GM21526 (cell line): ENCODE results near the gene STAT4.
"Not testable (repeated sequence)": the region's sequence is repeated elsewhere in the genome, so short reads cannot be mapped to it uniquely, and the experiment has no call there.

Source experiments
- ATAC-seq: cut with Tn5 transposase; IDR thresholded peaks from one replicate; pipeline ENCODE4 v1.9.1; 2021; ENCODE audit warnings: moderate library complexity; ENCODE audit not compliant: unreplicated experiment, low FRiP score

STAT4 gene

DNA sequence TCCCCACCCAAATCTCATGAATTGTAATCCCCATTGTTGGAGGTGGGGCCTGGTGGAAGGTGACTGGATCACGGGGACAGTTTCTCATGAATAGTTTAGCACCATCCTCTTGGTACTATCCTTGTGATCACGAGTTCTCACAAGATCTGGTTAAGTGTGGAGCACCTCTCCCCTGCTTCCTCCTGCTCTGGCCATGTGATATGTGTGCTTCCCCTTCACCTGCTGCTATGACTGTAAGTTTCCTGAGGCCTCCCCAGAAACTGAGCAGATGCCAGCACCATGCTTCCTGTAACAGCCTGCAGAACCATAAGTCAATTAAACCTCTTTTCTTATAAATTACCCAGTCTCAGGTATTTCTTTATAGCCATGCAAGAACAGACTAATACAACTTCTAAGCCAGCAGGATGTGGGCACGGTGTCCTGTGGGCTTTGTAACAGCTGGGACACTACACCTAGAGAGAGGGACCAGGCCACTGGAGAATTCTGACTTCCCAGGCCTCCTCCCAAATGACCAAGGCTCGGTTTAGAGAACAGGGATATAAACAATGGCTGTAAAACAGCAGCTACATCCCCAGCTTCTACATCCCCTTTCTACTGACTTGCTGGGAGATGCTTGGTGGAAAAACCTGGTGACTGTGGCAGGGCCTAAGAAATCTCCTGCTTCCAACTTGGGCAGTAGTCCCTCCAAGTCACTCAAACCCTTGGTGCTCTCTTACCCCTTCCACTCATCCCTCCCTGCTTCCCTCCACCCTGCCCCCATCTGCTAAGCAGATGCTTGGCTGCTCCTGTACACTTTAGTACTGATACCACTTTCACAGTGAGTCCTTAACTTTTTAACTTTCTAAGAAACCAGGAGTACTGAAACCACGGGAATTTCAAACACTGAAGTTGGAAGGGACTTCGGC is 147.1 kb downstream of the STAT4 start:
- ATAC-seq: no peak

DNA sequence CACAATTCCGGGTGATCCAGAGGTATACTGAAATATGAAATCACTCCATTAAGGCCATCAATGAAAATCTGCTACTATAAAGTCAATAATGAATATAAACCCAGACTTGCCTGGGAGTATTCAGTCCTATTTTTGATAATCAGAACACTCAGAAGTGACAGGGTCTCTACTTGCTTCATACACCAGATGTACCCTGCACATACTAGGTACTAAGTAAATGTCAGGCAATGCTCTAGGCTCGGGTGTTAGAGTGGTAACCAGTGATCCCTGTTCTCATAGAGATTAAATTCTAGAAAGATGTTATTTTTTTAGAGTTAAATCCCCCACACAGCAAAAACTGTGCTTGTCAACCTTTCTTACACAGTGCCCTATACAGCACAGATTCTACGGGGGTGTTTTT is 149.2 kb downstream of the STAT4 start:
- ATAC-seq: no peak

DNA sequence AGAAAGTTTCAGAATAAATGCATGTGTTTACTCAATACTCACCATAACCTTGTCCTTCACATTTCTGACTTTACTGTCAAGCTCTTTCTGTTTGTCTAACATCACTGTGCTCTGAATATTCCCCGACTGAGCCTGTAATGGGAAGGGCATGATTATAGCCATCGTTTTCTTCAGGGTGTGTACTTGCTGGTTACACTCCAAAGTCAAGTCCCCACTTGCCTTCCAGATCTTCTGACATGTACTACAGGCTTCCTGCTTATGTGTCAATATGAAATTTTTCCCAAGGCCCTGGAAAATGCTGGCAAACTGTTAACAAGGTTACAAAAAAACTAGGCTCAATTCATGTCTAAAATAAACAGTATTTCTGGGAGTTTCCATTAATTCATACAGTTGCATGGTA is 149.8 kb downstream of the STAT4 start:
- ATAC-seq: no peak

DNA sequence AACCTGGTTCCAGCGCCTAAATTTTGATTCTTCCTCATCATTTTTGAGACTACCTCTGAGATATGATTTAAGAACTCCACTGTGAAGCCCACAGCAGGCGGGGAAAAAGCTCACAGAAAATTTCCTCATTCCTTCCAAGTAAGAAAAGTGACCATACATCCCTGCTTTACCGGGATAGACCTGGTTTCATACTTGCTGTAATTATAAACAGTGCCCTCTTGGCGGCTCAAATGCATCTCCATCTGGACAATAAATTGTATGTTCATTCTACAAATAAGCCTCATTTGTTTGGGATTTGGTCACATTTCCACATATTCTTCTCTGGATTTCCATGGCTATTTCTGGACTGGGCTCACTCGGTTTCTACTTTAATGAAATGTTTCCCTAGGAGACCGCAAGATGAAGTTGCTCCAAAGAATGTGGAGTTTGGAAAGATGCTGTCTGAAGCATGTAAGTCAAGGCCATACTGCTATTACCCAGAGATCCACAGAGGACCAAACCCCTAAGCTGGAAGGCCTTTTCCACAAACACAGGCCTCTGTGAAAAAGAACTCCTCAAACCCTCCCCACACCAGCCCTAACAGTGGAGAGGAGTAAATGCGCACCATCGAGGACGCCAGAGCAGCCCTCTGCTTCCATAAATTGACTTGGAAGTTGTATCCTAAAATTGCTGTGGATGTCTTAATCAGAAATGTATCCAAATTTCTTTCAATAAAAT is 150.7 kb downstream of the STAT4 start:
- ATAC-seq: no peak

DNA sequence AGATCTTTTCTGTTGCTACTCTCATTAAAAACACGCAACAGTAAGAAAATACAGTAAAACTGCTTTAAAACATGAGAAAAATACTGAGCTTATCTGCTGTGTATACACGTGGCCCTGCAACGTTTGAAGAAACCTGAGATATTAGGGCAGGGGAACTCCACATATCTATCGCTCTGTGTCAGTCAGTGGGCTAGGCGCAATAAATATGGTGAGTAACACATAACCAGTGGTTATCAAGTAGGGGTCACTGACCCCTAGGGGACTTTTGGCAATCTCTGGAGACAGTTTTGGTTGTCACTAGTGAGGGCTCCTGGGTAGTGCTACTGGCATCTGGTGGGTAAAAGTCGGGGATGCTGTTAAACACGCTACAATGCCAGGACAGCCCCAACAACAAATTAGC is 151.7 kb downstream of the STAT4 start:
- no peak for ATAC-seq

DNA sequence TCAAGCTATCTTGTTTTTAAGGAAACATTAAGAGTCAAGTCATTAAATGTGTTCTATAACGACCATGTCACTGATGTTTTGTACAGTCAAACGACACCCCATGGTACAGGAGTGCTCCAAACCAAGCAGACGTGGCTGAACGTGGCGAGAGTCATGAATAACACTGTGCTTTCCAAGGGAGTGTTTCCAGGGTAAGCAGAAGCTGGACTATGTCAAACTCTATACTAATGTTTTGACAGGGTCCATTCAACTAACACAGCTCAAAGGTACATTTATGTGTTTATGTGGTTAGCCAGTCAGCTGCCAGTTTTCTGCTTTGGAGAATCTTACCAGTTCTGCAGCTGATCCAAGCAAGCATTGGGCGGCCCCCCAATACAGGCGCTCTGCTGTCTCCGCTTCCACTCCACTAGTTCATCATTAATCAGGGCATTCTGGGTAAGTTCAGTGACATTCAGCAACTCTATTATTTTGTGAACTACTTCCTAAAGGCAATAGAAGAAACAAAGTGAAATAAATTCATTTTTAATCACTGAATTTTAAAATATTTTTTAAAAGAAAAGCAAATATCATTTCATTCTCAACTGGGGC is 153.2 kb downstream of the STAT4 start:
- no peak for ATAC-seq

DNA sequence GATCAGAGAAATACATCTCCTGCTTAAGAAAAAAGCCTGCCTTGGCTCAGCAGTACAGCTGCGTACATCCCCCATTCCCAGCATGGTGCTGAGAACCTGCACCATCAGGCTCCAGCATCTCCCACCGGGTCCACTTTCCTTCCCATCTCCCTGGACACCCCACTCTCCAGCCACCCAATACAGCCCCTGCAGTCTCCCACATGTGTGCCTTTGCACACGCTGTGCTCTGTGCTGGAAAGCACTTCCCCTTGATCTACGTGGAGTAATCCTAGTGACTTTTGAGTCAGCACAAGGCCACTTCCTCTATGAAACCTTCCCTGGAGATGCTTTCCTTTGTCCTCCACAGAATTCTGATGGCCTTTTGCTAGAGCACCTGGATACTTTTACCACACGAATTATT is 153.8 kb downstream of the STAT4 start:
- no peak for ATAC-seq

DNA sequence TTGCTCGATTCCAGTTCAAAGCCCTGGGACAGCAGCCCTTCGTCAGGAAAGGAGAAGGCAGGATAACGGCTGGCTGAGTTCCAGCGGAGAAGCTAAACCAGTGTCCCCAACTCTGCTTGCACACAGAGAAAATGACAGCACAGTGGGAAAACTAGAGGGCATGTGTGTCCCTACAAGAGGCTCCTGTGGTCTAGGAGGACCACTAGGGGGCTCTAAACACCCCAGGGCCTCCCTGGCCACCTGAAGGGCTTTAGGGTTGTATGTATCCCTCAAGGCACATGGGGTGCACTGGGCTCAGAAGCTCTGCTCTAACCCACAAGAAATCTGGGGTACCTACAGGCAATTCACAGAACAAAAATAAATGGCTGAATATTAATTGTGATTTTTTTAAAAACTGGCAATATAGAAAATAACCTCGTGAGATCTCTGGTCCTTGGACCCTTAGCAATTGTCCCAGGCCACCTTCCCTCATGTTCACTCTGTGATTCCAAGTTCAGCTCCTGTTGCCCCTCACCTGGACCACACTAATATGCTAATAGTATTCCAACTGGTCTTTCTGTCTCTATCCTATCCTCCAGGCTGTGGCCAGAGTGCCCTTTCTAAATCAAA is 154.4 kb downstream of the STAT4 start:
- ATAC-seq: no peak

DNA sequence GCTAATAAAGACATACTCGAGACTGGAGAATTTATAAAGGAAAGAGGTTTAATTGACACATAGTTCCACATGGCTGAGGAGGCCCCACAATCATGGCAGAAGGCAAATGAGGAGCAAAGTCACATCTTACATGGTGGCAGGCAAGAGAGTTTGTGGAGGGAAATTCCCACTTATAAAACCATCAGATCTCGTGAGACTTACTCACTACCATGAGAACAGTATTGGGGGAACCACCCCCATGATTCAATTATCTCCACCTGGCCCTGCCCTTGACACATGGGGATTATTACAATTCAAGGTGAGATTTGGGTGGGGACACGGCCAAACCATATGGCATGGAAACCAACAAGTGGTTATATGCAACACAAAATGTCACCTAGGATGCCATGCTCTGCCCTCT is 155.5 kb downstream of the STAT4 start:
- ATAC-seq: not testable (repeated sequence)

DNA sequence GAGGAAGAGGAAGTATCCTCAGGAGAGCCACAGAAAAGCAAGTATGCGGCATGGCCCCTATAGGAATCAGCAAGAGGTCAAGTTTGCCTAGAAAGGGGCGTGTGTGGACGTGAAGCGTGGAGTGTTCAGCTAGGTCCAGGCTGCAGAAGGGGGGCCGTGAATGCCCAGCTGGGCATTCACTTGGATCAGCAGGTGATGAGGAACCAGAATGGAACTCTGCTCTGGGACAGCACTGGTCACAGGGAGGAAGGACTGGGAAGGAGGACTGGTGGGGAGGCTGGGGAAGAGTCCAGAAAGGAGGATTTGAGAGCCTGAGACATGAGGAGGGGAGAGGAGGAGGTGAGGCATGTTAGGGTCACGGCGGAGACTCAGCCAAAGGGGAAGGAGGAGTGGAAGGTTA is 156.6 kb downstream of the STAT4 start:
- no peak for ATAC-seq

DNA sequence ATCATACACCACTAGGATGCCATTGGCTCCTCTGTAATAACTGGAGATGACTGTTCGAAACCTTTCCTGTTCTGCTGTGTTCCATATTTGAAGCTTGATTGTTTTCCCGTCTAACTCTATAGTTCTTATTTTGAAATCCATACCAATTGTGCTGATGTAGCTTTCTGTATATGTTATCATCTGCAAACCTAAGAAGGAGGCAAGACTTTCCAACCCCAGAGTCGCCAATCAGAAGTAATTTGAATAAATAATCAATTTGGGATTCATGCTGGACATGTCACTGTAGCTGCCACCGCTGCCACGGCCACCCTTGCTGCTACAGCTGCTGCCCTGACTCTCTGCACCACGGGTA is 157.5 kb downstream of the STAT4 start:
- no peak for ATAC-seq

DNA sequence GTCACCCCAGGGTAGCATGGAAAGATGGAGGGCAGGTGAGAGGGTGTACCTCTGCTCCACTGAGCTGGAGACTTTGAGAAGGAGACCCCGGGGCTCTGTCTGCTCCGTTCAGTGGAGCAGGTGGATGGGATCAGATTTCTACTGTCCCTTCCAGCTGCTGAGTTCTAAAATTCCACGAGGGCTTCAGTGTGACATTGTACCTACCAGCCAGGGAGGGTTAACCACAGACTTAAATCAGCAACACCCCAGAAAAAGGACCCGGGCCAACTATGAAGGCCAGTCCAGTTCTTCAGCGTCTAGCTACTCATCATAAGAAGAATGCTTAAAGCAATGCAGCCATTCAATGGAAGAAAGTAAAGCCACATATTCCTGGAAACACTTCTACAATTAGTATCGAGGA is 160.7 kb downstream of the STAT4 start:
- ATAC-seq: no peak

DNA sequence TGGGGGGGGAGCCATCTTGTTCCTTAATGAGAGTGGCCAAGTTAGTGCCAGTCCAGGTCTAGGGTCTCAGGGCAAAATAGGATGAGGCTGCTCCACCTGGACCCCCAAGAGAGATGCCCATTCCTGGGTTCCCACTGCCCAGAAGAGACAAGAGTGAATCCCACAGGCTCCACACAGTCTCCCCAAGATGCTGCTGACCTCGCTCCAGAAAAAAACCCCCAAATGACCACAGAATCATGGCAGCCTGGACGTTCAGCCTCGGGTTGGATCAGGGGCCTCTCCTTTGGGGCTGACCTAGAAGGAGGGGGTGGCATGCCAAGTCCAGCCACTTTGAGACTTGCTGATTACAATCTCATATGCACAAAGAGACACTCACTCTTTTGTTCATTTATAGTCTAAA is 161.9 kb downstream of the STAT4 start:
- no peak for ATAC-seq

DNA sequence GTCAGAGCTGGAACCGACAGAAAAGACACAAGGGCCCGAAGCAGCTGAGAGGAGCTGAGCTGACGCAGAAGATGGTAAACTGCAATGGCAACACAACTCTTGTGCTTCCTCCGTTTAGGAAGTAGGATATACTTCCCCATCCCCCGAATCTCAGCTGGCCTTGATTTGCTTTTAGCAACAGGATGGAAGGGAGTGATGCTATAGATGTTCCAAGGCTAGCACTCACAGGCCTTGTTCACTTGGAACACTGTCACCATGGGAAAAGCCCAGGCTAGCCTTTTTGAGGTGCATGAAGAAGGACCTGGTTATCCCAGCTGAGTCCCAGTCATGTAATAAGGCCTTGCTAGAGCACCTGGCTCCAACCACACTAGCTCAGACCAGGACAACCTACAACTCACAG is 162.9 kb downstream of the STAT4 start:
- no peak for ATAC-seq

DNA sequence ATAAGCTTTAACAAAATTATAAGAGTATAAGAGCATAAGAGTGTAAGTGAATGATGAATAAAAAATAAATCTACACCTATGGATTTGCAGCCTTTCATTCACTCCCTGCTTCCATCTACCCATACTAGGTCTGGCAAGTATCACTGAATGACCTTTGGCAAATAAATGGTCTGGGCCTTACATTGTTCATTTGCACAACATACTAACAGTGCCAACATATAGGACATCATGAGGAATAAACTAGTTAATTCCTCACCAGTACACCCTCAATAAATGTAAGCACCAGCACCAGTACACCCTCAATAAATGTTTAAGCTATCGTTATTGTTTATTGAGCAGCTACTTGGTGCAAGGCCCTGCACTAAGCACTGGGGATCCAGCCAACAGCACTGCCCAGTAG is 163.7 kb downstream of the STAT4 start:
- no peak for ATAC-seq

DNA sequence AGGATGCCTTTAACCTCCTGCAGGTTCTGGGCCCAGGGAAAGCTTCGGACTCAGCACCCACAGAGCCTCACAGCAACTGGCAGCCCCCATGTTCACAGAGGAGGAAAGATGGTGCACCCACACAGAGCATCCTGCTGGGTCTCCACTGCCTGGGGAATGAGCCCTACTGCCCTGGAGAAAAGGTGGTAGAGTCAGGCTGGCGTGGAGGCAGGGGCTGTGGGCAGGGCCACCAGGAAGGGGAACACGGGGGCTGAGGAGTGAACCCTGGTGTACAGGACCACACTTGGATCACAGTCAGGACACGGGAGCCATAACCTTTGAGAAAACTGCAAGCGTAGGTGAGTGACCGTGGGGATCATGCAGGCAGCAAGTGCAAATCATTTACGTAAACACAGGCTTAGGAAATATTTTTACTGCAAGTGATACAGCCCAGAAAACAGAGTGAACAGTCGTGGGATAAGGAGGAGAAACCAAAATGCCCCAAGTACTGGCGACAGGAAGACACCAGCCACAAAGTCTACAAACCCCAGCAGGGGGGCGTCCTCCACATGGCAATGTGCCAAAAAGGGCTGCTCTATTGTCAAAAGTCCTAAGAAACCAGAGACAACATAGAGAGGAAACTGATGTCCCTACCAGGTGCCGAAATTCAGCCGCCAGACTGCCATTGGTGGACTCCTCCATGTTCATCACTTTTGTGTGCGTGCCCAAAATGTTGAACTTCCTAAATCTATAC is 164.4 kb downstream of the STAT4 start:
- no peak for ATAC-seq

DNA sequence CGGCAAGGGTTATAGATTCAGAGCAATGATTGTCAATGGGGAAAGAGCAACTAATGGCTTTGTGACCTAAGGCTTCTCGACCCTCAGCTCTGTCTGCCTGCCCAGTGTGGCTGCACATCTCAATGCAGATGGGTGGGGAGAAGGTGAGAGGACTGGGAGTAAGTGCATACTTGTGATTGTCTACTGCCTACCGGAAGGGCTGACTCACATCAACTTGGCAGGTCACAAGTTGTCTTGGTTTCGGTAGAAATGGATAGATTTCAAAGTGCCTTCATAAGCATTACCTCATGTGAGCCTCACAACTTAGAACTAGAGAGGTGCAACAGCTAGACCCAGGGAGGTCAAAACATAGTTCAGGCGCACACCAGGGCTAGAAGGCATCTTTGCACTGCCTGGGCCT is 166.2 kb downstream of the STAT4 start:
- no peak for ATAC-seq

DNA sequence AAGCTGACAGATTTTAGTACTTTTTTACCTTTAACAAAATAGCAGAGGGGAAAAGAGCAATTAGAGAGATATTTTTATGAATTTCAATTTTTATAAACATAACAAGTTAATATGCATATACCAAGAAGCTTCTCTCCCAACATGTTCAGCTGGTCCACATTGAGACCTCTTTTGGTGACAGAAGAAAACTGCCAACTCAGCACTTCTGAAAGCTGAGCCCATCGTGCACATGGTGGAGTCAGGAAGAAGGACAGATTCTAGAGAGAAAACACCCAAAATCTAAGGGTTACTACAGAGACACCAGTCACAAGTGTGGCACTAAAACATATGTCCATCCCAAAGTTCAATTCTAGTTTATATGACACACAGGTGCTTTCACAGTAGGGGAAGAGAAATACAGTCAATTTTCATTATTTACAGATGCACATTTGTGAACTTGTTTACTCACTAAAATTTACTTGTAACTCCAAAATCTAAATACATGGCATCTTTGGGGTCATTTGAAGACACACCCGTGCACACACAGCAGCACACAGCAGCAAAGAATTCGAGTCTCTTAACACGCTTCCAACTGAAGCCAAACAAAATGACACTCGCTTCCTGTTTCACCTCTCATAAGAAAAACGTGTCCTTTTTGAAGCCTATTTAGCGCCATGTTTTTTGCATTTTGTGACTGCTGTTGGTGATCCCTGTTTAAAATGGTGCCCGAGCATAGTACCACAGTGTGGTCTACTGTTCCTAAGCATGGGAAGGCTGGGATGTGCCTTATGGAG is 168.3 kb downstream of the STAT4 start:
- no peak for ATAC-seq

DNA sequence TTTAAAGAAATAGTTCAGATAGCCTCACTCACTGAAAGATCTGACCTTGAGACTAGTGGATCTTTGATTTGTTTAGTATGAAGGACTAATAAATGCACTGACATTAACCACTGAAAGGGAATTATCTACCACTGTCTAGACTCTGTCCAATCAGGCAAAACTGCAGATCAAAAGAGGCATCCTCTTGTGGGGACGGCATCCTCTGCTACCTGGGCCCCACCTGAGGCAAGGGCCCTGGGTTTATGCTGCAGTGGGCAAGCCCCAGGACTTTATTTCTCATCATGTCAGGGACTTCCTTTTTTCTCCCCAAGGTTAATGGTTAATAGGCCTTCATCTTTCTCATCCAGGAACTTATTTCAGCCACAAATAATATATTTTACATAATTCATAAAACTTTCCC is 169.1 kb downstream of the STAT4 start:
- no peak for ATAC-seq

DNA sequence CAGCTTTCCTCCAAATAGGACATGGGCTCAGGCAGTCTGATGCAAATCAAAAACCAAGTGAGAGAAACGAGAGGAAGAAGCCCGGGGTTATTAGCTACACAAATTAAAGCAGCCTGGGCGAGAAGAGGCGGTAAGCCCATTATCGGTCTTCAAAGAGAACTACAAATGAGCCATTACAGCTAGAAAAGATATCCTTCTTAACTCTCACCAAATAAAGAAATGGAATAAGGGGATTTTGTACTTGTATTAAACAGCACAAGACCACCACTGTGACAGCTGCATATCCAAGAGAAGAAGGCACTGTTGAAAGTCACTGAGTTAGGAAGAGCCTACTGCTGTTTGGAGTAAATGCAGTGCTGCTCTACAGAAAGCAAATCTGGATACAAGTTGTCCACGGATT is 169.5 kb downstream of the STAT4 start:
- no peak for ATAC-seq
